Lung (tissue), 12 donors: Measurements from ENCODE around the gene NTS. TPM values are rescaled to one million over a fixed set of nuclear protein-coding genes. Genes with fewer than 3 reads are reported as not detected.

Source experiments
- ATAC-seq: fragments of 200-7000 bp; cut with Tn5 transposase; one replicate; pipeline ENCODE4 v1.9.1; 2020; ENCODE audit warnings: moderate number of reproducible peaks; ENCODE audit not compliant: insufficient read depth, low FRiP score
- DNase-seq, 3 donors: peaks; one replicate each; pipeline ENCODE4 v3.0.0-alpha.2; 2013 to 2017
- H3K27ac ChIP-seq, 2 donors: one replicate each; pipeline ENCODE4 v1.5.1; 2013; ENCODE audit warnings: mild to moderate bottlenecking in 2 of 2, moderate library complexity in 2 of 2, control low read depth in 1 of 2, inconsistent platforms in 1 of 2, low read depth in 1 of 2, low read length in 1 of 2
- H3K27me3 ChIP-seq, 3 donors: one replicate each; pipeline ENCODE4 v1.5.1; 2013; ENCODE audit warnings: low read length in 2 of 3; ENCODE audit not compliant: control insufficient read depth in 3 of 3, insufficient read depth in 3 of 3
- H3K36me3 ChIP-seq, 4 donors: one replicate each; pipeline ENCODE4 v1.5.1; 2013; ENCODE audit warnings: low read length in 4 of 4, mild to moderate bottlenecking in 1 of 4, moderate library complexity in 1 of 4; ENCODE audit not compliant: control insufficient read depth in 4 of 4, insufficient read depth in 4 of 4
- H3K4me1 ChIP-seq, 5 donors: one replicate each; pipeline ENCODE4 v1.5.1; 2013; ENCODE audit warnings: low read length in 5 of 5, mild to moderate bottlenecking in 2 of 5, moderate library complexity in 1 of 5; ENCODE audit not compliant: control insufficient read depth in 5 of 5, insufficient read depth in 5 of 5
- H3K4me3 ChIP-seq: one replicate; pipeline ENCODE4 v1.5.1; 2013; ENCODE audit warnings: mild to moderate bottlenecking, control low read depth, moderate library complexity
- H3K9ac ChIP-seq, 2 donors: one replicate each; pipeline ENCODE4 v1.5.1; 2013; ENCODE audit warnings: low read length in 2 of 2, control low read depth in 1 of 2; ENCODE audit not compliant: insufficient read depth in 1 of 2
- H3K9me3 ChIP-seq, 4 donors: one replicate each; pipeline ENCODE4 v1.5.1; 2013; ENCODE audit warnings: low read length in 3 of 4, mild to moderate bottlenecking in 1 of 4, moderate library complexity in 1 of 4; ENCODE audit not compliant: control insufficient read depth in 4 of 4, insufficient read depth in 3 of 4
- CTCF ChIP-seq: IDR thresholded peaks from 2 replicates; pipeline ENCODE4 v1.5.1; 2012; ENCODE audit warnings: mild to moderate bottlenecking; ENCODE audit errors: control extremely low read depth, extremely low read depth
- WGBS, 2 donors: extraction: QIAGEN DNeasy Blood & Tissue Kit; methylation state at CpG; one replicate each; pipeline ENCODE4 v1.1.7; 2013; 5-methylcytosine and 5-hydroxymethylcytosine counted together
- polyA plus RNA-seq, 2 donors: library from polyadenylated mRNA; stranded (reverse); fragments of 200-250 nt; gene quantifications; one replicate each; pipeline ENCODE4 v1.2.1, GENCODE V29; 2013
- total RNA-seq, 2 donors: library from RNA; depleted of rRNA in 1 of 2; stranded (reverse); fragments of >200 nt in 1 of 2; gene quantifications; one replicate each; pipeline ENCODE4 v1.2.1, GENCODE V29; 2014 to 2021
- donor health status: control.
- donor health status: control.
- donor health status: Bipolar disorder and iron deficiency.
- donor health status: healthy.
- donor health status: DM: yes; HTN: yes; CAD: no.

NTS gene
- total and polyA plus RNA-seq, 4 donors = 0.10 to 2.0 (median 1.1) TPM

GRCh38 chr12:85866986-85867776, 6.9 kb upstream of the NTS start:
- TF ChIP-seq CTCF = peak; percentile 66
- H3K9me3 ChIP-seq = no peaks in the 10 kb centered on the region
- DNase-seq = peak; percentile 40 to 83 (median 78)
- no peaks in the 10 kb centered on the region for H3K36me3 ChIP-seq
- 32 to 35% methylated on average over 5 of the region's 5 CpGs for WGBS, 2 donors
- no peaks in the 10 kb centered on the region for H3K27me3 ChIP-seq
- H3K9ac ChIP-seq = no peak overlapping the region
- H3K27ac ChIP-seq = no peak overlapping the region
- H3K4me1 ChIP-seq = peaks cover 0 to 5% (median 0%) of the 10 kb centered on the region in 5 donors
- no peak overlapping the region for H3K4me3 ChIP-seq
- ATAC-seq = no peak

- Histone ChIP-seq H3K27me3 (no peaks in the 10 kb centered on the region), H3K36me3 (no peaks in the 10 kb centered on the region), H3K27ac (no peak overlapping the region), H3K4me3 (no peak overlapping the region), H3K4me1 (no peaks in the 10 kb centered on the region), H3K9ac (no peak overlapping the region), H3K9me3 (no peaks in the 10 kb centered on the region)
- TF ChIP-seq CTCF = peak; percentile 51
- ATAC-seq (no peak), DNase-seq (peak in 2 of 3 donors; percentile 65 to 76)
- WGBS, 2 donors = 32 to 35% methylated on average over 3 of the region's 3 CpGs
Observed at GRCh38 chr12:85872497-85873091, 1.5 kb upstream of the NTS start.

GRCh38 chr12:85877459-85877858, 3.4 kb downstream of the NTS start:
- no peaks in the 10 kb centered on the region for H3K4me1 ChIP-seq
- no peak overlapping the region for H3K27ac ChIP-seq
- no peak overlapping the region for H3K9ac ChIP-seq
- H3K4me3 ChIP-seq = no peak overlapping the region
- ATAC-seq (no peak), DNase-seq (no peak)
- no peaks in the 10 kb centered on the region for H3K9me3 ChIP-seq
- H3K27me3 ChIP-seq = no peaks in the 10 kb centered on the region
- TF ChIP-seq CTCF = no peak
- no peaks in the 10 kb centered on the region for H3K36me3 ChIP-seq
- 56 to 72% methylated on average over 3 of the region's 3 CpGs for WGBS, 2 donors
